ENCODE data around the gene CXCL5.

GRCh38 chr4:74045772-74046171, 47.3 kb upstream of the CXCL5 start:
- TF ChIP-seq ZNF274 (IDR thresholded peaks at IDR 0.05; ENCODE audit: low read depth, low read length) = no peak
- no peak for TF ChIP-seq SUZ12 (IDR thresholded peaks at IDR 0.05; ENCODE audit: extremely low read depth, insufficient read depth, insufficient read length)
- TF ChIP-seq YY1 (IDR thresholded peaks at IDR 0.05; ENCODE audit: insufficient read depth, insufficient read length) = no peak

All from NT2/D1 (cell line).